Gastrocnemius medialis (tissue), 4 donors: ENCODE data around the gene CTDSP1. TPM values are rescaled to one million over a fixed set of nuclear protein-coding genes. Genes with fewer than 3 reads are reported as not detected.

Source experiments
- ATAC-seq, 2 donors: fragments of 150-250 bp; one replicate each; pipeline ENCODE4 v1.9.1; 2016
- DNase-seq, 2 donors: peaks; one replicate each; pipeline ENCODE4 v3.0.0-alpha.2; 2019
- H3K27ac ChIP-seq, 4 donors: fragments of 200-600 bp; sonication (generic); 1 replicate in 1 of 4; 2 replicates in 3 of 4; pipeline ENCODE4 v1.5.1; 2016 to 2018; ENCODE audit warnings: mild to moderate bottlenecking in 2 of 4, moderate library complexity in 1 of 4
- H3K27me3 ChIP-seq, 3 donors: fragments of 200-600 bp; sonication (generic) in 2 of 3; 1 replicate in 1 of 3; 2 replicates in 2 of 3; pipeline versions ENCODE4 v1.5.1 to v1.6.0; 2016 to 2019; ENCODE audit warnings: mild to moderate bottlenecking in 1 of 3, moderate library complexity in 1 of 3
- H3K36me3 ChIP-seq, 2 donors: fragments of 200-600 bp; sonication (generic) in 1 of 2; one replicate each; pipeline ENCODE4 v1.5.1; 2017 to 2018
- H3K4me1 ChIP-seq, 2 donors: fragments of 200-600 bp; sonication (generic) in 1 of 2; one replicate each; pipeline ENCODE4 v1.5.1; 2016 to 2017; ENCODE audit warnings: mild to moderate bottlenecking in 2 of 2
- H3K4me3 ChIP-seq, 4 donors: fragments of 200-600 bp; sonication (generic) in 3 of 4; 1 replicate in 1 of 4; 2 replicates in 3 of 4; pipeline ENCODE4 v1.5.1; 2016 to 2019; ENCODE audit warnings: mild to moderate bottlenecking in 2 of 4
- H3K9me3 ChIP-seq, 3 donors: fragments of 200-600 bp; sonication (generic) in 2 of 3; 1 replicate in 1 of 3; 2 replicates in 2 of 3; pipeline ENCODE4 v1.5.1; 2016 to 2019
- CTCF ChIP-seq, 5 experiments: fragments of 450-650 bp in 3 of 5; fragments of 200-600 bp in 2 of 5; sonication (generic) in 2 of 5; IDR thresholded peaks in 4 of 5; conservative IDR thresholded peaks in 1 of 5; 1 replicate in 4 of 5; 2 replicates in 1 of 5; pipeline ENCODE4 v1.5.1; 2016 to 2019; ENCODE audit warnings: antibody characterized with exemption in 5 of 5, mild to moderate bottlenecking in 3 of 5, moderate library complexity in 3 of 5
- POLR2A ChIP-seq, 2 donors: fragments of 450-650 bp; IDR thresholded peaks; one replicate each; pipeline ENCODE4 v1.6.1; 2017; ENCODE audit warnings: antibody characterized with exemption in 2 of 2, mild to moderate bottlenecking in 2 of 2, moderate library complexity in 2 of 2
- in situ Hi-C, 4 donors: fragments of 200-750 bp; cut with MboI; loops; one replicate each; pipeline versions ENCODE4 v1.15.0 to v1.8.0; 2017; ENCODE audit warnings: low sequenced_read_pairs in 4 of 4
- intact Hi-C: fragments of 100-400 bp; cut with DNase I; formaldehyde crosslinking; loops from one replicate; pipeline ENCODE4 v1.15.1; 2023; ENCODE audit warnings: low total_unique reads
- total RNA-seq, 4 donors: library from RNA; depleted of rRNA; stranded (reverse); fragments of >200 nt; gene quantifications; one replicate each; pipeline versions ENCODE4 v1.1.0 to v1.2.3, GENCODE V29; 2016

CTDSP1 gene
- total RNA-seq, 4 donors from 2014 or later = 46.7 to 77.4 (median 53.6) TPM

- ATAC-seq (no peak), DNase-seq (no peak)
- no peak overlapping the region for H3K27ac ChIP-seq
- in situ Hi-C loops (loop anchor here in 1 of 4 donors (5.0 to 25.0 kb wide), 2 partner anchors 55 to 170 kb away; no protein-coding TSS in a partner anchor), intact Hi-C loops (loop anchor here (10.0 kb wide), 1 partner anchor 53 kb away; no protein-coding TSS in a partner anchor)
- no peaks in the 10 kb centered on the region for H3K4me1 ChIP-seq
- no peaks in the 10 kb centered on the region for H3K27me3 ChIP-seq
- TF ChIP-seq POLR2A (IDR thresholded peaks at IDR 0.05) (no peak), CTCF (IDR thresholded peaks at IDR 0.05 in 4 of 5, conservative IDR thresholded peaks at IDR 0.05 in 1 of 5) (no peak)
- H3K9me3 ChIP-seq = no peaks in the 10 kb centered on the region
- H3K36me3 ChIP-seq = no peaks in the 10 kb centered on the region
- no peak overlapping the region for H3K4me3 ChIP-seq
Measured at GRCh38 chr2:218357236-218358177, 42.2 kb upstream of the CTDSP1 start.

- H3K4me1 ChIP-seq = no peaks in the 10 kb centered on the region
- intact Hi-C loops = no loop called here
Measured at GRCh38 chr2:218360453-218360852, 39.2 kb upstream of the CTDSP1 start.

DNA sequence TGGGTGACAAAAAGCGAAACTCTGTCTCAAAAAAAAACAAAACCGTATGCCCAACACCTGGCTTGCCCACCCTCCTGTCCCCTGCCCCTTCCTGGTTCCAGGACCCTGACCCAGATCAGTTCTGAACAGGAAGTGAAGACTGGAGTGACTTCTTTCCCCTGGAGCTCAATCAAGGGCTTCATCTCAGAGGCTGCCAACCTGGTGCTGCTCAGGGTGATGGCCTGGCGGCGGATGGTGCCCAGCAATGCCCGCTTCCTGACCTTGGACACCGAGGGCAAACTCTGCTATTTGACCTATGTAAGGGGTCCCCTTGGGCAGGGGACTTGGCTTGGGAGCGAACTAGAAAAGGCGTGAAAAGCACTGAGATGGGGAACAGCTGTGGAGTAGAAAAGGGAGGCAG is 37.1 kb upstream of the CTDSP1 start:
- Histone ChIP-seq H3K27me3 (no peaks in the 10 kb centered on the region), H3K27ac (no peak overlapping the region), H3K9me3 (no peaks in the 10 kb centered on the region), H3K4me3 (no peak overlapping the region), H3K4me1 (no peaks in the 10 kb centered on the region), H3K36me3 (no peaks in the 10 kb centered on the region)
- intact Hi-C loops = no loop called here
- DNase-seq = no peak
- TF ChIP-seq POLR2A (IDR thresholded peaks at IDR 0.05) (no peak), CTCF (IDR thresholded peaks at IDR 0.05 in 4 of 5, conservative IDR thresholded peaks at IDR 0.05 in 1 of 5) (no peak)
- in situ Hi-C loops = loop anchor here in 1 of 4 donors (25.0 kb wide), 1 partner anchor 175 kb away; no protein-coding TSS in a partner anchor
- ATAC-seq = no peak

More at GRCh38 chr2:218360453-218360852, 39.2 kb upstream of the CTDSP1 start:
- no peak overlapping the region for H3K27ac ChIP-seq
- ATAC-seq = no peak
- DNase-seq = peak in 1 of 2 donors; percentile 19
- in situ Hi-C loops = loop anchor here in 1 of 4 donors (25.0 kb wide), 1 partner anchor 173 kb away; no protein-coding TSS in a partner anchor
- TF ChIP-seq POLR2A (IDR thresholded peaks at IDR 0.05) (no peak), CTCF (IDR thresholded peaks at IDR 0.05 in 4 of 5, conservative IDR thresholded peaks at IDR 0.05 in 1 of 5) (no peak)
- no peaks in the 10 kb centered on the region for H3K36me3 ChIP-seq
- H3K27me3 ChIP-seq = no peaks in the 10 kb centered on the region
- no peak overlapping the region for H3K4me3 ChIP-seq
- no peaks in the 10 kb centered on the region for H3K9me3 ChIP-seq

GRCh38 chr2:218363736-218364135 is 35.9 kb upstream of the CTDSP1 start:
- no peak for ATAC-seq
- no peaks in the 10 kb centered on the region for H3K27me3 ChIP-seq
- in situ Hi-C loops = loop anchor here in 1 of 4 donors (25.0 kb wide), 1 partner anchor 176 kb away; no protein-coding TSS in a partner anchor
- no peaks in the 10 kb centered on the region for H3K36me3 ChIP-seq
- TF ChIP-seq CTCF (IDR thresholded peaks at IDR 0.05 in 4 of 5, conservative IDR thresholded peaks at IDR 0.05 in 1 of 5) (no peak), POLR2A (IDR thresholded peaks at IDR 0.05) (no peak)
- intact Hi-C loops = no loop called here
- H3K4me3 ChIP-seq = no peak overlapping the region
- peaks cover 0 to 5% of the 10 kb centered on the region in 2 donors for H3K4me1 ChIP-seq
- no peak for DNase-seq
- H3K9me3 ChIP-seq = no peaks in the 10 kb centered on the region
- no peak overlapping the region for H3K27ac ChIP-seq
